Tibial artery (tissue), 4 donors: ENCODE results near the gene GCNT1.

ENCODE experiments used
- DNase-seq, 2 donors: peaks; one replicate each; pipeline ENCODE4 v3.0.0-alpha.2; 2019
- H3K27ac ChIP-seq, 2 donors: fragments of 200-600 bp; sonication (generic) in 1 of 2; 1 replicate in 1 of 2; 2 replicates in 1 of 2; pipeline ENCODE4 v1.5.1; 2018 to 2019; ENCODE audit warnings: mild to moderate bottlenecking in 1 of 2
- H3K27me3 ChIP-seq, 2 donors: fragments of 200-600 bp; sonication (generic) in 1 of 2; one replicate each; pipeline versions ENCODE4 v1.5.1 to v1.6.0; 2016 to 2019
- H3K36me3 ChIP-seq, 3 donors: fragments of 200-600 bp; sonication (generic) in 2 of 3; one replicate each; pipeline ENCODE4 v1.5.1; 2016 to 2019; ENCODE audit warnings: mild to moderate bottlenecking in 2 of 3
- H3K4me1 ChIP-seq, 4 donors: fragments of 200-600 bp; sonication (generic) in 2 of 4; 1 replicate in 3 of 4; 2 replicates in 1 of 4; pipeline ENCODE4 v1.5.1; 2016 to 2019
- H3K4me3 ChIP-seq, 2 donors: fragments of 200-600 bp; sonication (generic) in 1 of 2; 1 replicate in 1 of 2; 2 replicates in 1 of 2; pipeline ENCODE4 v1.5.1; 2018 to 2019; ENCODE audit warnings: mild to moderate bottlenecking in 2 of 2
- H3K9me3 ChIP-seq, 3 donors: fragments of 200-600 bp; sonication (generic) in 1 of 3; one replicate each; pipeline ENCODE4 v1.5.1; 2016 to 2019
- intact Hi-C: fragments of 100-400 bp; cut with DNase I; formaldehyde crosslinking; loops from one replicate; pipeline ENCODE4 v1.15.0; 2023; ENCODE audit warnings: low total_unique reads
- TF ChIP-seq, protein P1 (sequence below), 2 experiments: fragments of 200-600 bp in 1 of 2; fragments of 450-650 bp in 1 of 2; IDR thresholded peaks; one replicate each; pipeline ENCODE4 v1.5.1; 2017 to 2019; ENCODE audit warnings: antibody characterized with exemption in 2 of 2, mild to moderate bottlenecking in 1 of 2, moderate library complexity in 1 of 2

GCNT1 gene

DNA sequence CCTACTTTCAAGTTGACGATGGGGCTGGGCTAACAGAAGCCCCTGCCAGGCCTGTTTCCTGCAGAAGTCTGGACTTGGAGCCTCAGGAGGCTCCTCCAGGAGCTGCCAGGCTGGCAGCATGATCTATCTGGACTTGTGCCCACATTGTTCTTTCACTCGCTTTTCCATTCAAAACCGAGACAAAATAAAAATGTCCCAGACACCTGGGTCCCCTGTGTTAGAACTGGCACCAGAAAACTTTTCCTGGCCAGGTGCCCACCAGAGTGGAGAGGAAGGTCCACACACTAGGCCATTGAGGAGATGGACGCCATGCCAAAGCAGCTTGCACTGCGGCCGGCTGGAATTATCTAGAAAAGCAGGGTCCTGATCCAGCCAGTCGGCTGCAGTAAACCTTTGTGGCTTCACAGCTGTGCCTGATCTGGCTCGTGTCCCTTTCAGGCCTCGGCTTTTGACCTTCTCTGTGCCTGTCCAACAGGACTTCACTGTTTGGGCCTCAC, 78.2 kb downstream of the GCNT1 start:
- DNase-seq = peak; percentile 52 to 71
- no peaks in the 10 kb centered on the region for H3K27me3 ChIP-seq
- peaks cover 0 to 13% (median 3%) of the 10 kb centered on the region in 4 donors for H3K4me1 ChIP-seq
- no peak overlapping the region for H3K4me3 ChIP-seq
- TF ChIP-seq, protein P1, sequence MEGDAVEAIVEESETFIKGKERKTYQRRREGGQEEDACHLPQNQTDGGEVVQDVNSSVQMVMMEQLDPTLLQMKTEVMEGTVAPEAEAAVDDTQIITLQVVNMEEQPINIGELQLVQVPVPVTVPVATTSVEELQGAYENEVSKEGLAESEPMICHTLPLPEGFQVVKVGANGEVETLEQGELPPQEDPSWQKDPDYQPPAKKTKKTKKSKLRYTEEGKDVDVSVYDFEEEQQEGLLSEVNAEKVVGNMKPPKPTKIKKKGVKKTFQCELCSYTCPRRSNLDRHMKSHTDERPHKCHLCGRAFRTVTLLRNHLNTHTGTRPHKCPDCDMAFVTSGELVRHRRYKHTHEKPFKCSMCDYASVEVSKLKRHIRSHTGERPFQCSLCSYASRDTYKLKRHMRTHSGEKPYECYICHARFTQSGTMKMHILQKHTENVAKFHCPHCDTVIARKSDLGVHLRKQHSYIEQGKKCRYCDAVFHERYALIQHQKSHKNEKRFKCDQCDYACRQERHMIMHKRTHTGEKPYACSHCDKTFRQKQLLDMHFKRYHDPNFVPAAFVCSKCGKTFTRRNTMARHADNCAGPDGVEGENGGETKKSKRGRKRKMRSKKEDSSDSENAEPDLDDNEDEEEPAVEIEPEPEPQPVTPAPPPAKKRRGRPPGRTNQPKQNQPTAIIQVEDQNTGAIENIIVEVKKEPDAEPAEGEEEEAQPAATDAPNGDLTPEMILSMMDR (IDR thresholded peaks at IDR 0.05) = no peak
- no peaks in the 10 kb centered on the region for H3K9me3 ChIP-seq
- intact Hi-C loops = no loop called here
- H3K36me3 ChIP-seq = no peaks in the 10 kb centered on the region
- H3K27ac ChIP-seq = no peak overlapping the region

DNA sequence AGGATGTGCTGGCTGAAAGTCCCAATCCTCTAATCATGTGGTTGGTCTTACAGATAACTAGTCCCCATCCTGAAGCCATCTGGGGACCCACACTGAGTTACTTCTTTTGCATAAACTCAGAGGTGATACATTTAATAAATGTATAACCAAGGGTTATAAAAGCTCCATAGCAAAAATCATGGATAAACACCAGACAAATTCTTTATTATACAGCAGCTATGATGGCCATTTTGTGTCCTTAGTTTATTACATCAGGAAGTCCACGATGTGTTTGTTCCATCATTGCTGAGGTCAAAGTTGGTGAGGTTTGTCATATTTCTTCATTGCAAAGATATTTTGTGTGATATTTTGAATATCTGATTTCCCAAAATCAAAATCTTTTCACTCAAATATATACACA, 80.2 kb downstream of the GCNT1 start:
- H3K36me3 ChIP-seq = no peaks in the 10 kb centered on the region
- TF ChIP-seq, protein P1 (IDR thresholded peaks at IDR 0.05) = no peak
- DNase-seq = no peak
- H3K9me3 ChIP-seq = no peaks in the 10 kb centered on the region
- H3K27me3 ChIP-seq = no peaks in the 10 kb centered on the region
- intact Hi-C loops = no loop called here
- peaks cover 0 to 5% (median under 1%) of the 10 kb centered on the region in 4 donors for H3K4me1 ChIP-seq
- H3K4me3 ChIP-seq = no peak overlapping the region
- H3K27ac ChIP-seq = no peak overlapping the region

GRCh38 chr9:76542360-76542759, 83.4 kb downstream of the GCNT1 start:
- intact Hi-C loops = no loop called here
- Histone ChIP-seq H3K27ac (no peak overlapping the region), H3K4me3 (no peak overlapping the region), H3K9me3 (no peaks in the 10 kb centered on the region), H3K27me3 (no peaks in the 10 kb centered on the region), H3K36me3 (no peaks in the 10 kb centered on the region), H3K4me1 (peaks cover 0 to 4% (median 0%) of the 10 kb centered on the region in 4 donors)
- no peak for DNase-seq
- TF ChIP-seq, protein P1 (IDR thresholded peaks at IDR 0.05) = no peak

- H3K9me3 ChIP-seq = no peaks in the 10 kb centered on the region
- TF ChIP-seq, protein P1 (IDR thresholded peaks at IDR 0.05) = no peak
- H3K27ac ChIP-seq = no peak overlapping the region
- no peak for DNase-seq
- no peaks in the 10 kb centered on the region for H3K4me1 ChIP-seq
- no peak overlapping the region for H3K4me3 ChIP-seq
- intact Hi-C loops = no loop called here
- no peaks in the 10 kb centered on the region for H3K36me3 ChIP-seq
- no peaks in the 10 kb centered on the region for H3K27me3 ChIP-seq
Measured at GRCh38 chr9:76545191-76545590, 86.2 kb downstream of the GCNT1 start.

GRCh38 chr9:76552181-76552580, 93.2 kb downstream of the GCNT1 start:
- no peak for DNase-seq
- Histone ChIP-seq H3K4me3 (no peak overlapping the region), H3K36me3 (no peaks in the 10 kb centered on the region), H3K27ac (no peak overlapping the region), H3K9me3 (no peaks in the 10 kb centered on the region), H3K4me1 (no peaks in the 10 kb centered on the region), H3K27me3 (no peaks in the 10 kb centered on the region)
- intact Hi-C loops = loop anchor here (5.0 kb wide), 1 partner anchor 1690 kb away; no protein-coding TSS in a partner anchor
- TF ChIP-seq, protein P1 (IDR thresholded peaks at IDR 0.05) = no peak
